OCI-LY1 (cell line): ENCODE results near the gene DIDO1.

Experiments used
- H2AFZ ChIP-seq: fragments of 200-600 bp; sonication (generic), shearing (Covaris generic); 2 replicates; pipeline ENCODE4 v1.6.0; 2014; ENCODE audit warnings: antibody characterized with exemption, mild to moderate bottlenecking, low read length
- H3F3A ChIP-seq: fragments of 200-600 bp; sonication (generic), shearing (Covaris generic); 2 replicates; pipeline ENCODE4 v1.6.0; 2014; ENCODE audit warnings: mild to moderate bottlenecking, antibody characterized with exemption, low read length, moderate library complexity; ENCODE audit not compliant: insufficient read depth
- H3K27ac ChIP-seq: fragments of 200-600 bp; sonication (generic); 2 replicates; pipeline ENCODE4 v1.5.1; 2014; ENCODE audit warnings: low read length, mixed run types, mild to moderate bottlenecking, low read depth; ENCODE audit not compliant: poor library complexity, severe bottlenecking
- H3K27me3 ChIP-seq: fragments of 200-600 bp; sonication (generic); 2 replicates; pipeline ENCODE4 v1.6.0; 2014; ENCODE audit warnings: antibody characterized with exemption, mild to moderate bottlenecking, low read length, moderate library complexity; ENCODE audit not compliant: insufficient read depth
- H3K36me3 ChIP-seq: fragments of 200-600 bp; sonication (generic); 2 replicates; pipeline ENCODE4 v1.6.1; 2014; ENCODE audit warnings: mild to moderate bottlenecking, antibody characterized with exemption, low read length, moderate library complexity, mixed read lengths; ENCODE audit not compliant: insufficient read depth
- H3K4me1 ChIP-seq: fragments of 200-600 bp; sonication (generic); 2 replicates; pipeline ENCODE4 v1.5.1; 2014; ENCODE audit warnings: mild to moderate bottlenecking, low read length, moderate library complexity; ENCODE audit not compliant: insufficient read depth, severe bottlenecking
- H3K4me2 ChIP-seq: fragments of 200-600 bp; sonication (generic), shearing (Covaris generic); 2 replicates; pipeline ENCODE4 v1.6.1; 2014; ENCODE audit warnings: low read length
- H3K4me3 ChIP-seq: fragments of 200-600 bp; sonication (generic); 2 replicates; pipeline ENCODE4 v1.5.1; 2014; ENCODE audit warnings: low read length, low read depth, mild to moderate bottlenecking, mixed read lengths; ENCODE audit not compliant: poor library complexity, severe bottlenecking
- H3K79me2 ChIP-seq: fragments of 200-600 bp; shearing (Covaris generic); 2 replicates; pipeline ENCODE4 v1.6.1; 2016; ENCODE audit warnings: mixed run types, low read length, mixed read lengths; ENCODE audit not compliant: insufficient read depth
- H3K9ac ChIP-seq: fragments of 200-600 bp; sonication (generic), shearing (Covaris generic); 2 replicates; pipeline ENCODE4 v1.6.1; 2014; ENCODE audit warnings: mild to moderate bottlenecking, low read length, mixed read lengths
- H3K9me2 ChIP-seq: fragments of 200-600 bp; sonication (generic), shearing (Covaris generic); 2 replicates; pipeline ENCODE4 v1.6.1; 2014; ENCODE audit warnings: low read depth, mild to moderate bottlenecking, low read length, mixed read lengths
- H3K9me3 ChIP-seq: fragments of 200-600 bp; shearing (Covaris generic); 2 replicates; pipeline ENCODE4 v1.6.1; 2014; ENCODE audit warnings: low read length, mixed read lengths
- H4K20me1 ChIP-seq: fragments of 200-600 bp; sonication (generic), shearing (Covaris generic); 2 replicates; pipeline ENCODE4 v1.6.0; 2016; ENCODE audit warnings: mild to moderate bottlenecking, low read length; ENCODE audit not compliant: insufficient read depth
- EZH2 ChIP-seq: fragments of 200-600 bp; sonication (generic), shearing (Covaris generic); IDR thresholded peaks from 2 replicates; pipeline ENCODE4 v1.8.0; 2017; ENCODE audit warnings: borderline replicate concordance, mixed run types, mild to moderate bottlenecking, antibody characterized with exemption, low read length, moderate library complexity, mixed read lengths
- TF ChIP-seq, protein P1 (sequence below): fragments of 200-600 bp; sonication (generic), shearing (Covaris generic); IDR thresholded peaks from 2 replicates; pipeline ENCODE4 v1.5.1; 2017; ENCODE audit warnings: mild to moderate bottlenecking, antibody characterized with exemption, low read length, moderate library complexity, mixed read lengths

The DIDO1 gene

DNA sequence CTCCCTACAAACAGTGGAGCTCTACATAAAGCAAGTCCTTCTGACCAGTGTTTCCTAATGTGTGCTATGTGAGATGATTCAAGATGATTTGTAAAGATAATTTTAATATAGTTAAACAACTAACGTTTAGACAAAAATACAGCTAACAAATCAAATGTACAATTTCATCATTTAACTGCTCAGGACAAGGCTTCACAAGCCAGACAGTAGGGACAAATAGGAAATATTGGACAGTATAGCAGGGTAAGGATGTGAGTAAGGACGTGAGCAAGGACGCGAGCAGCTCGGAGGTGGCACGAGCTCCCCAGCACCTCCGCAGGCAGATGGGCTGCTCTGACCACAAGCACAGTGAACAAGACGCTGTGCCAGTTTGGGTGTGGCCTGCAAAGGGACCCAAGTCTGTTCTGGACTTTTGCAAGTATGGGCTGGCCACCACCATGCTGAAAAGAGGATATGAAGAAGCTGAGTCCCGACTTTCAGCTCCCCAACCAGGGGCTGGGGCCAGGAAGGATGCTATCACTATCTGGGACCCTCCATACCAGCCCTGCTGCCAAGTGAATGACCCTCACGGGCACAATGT lies 14.5 kb downstream of the DIDO1 start:
- H3K27ac ChIP-seq: no peak overlapping the region
- H3K9ac ChIP-seq: no peak overlapping the region
- TF ChIP-seq EZH2: no peak
- TF ChIP-seq, protein P1, sequence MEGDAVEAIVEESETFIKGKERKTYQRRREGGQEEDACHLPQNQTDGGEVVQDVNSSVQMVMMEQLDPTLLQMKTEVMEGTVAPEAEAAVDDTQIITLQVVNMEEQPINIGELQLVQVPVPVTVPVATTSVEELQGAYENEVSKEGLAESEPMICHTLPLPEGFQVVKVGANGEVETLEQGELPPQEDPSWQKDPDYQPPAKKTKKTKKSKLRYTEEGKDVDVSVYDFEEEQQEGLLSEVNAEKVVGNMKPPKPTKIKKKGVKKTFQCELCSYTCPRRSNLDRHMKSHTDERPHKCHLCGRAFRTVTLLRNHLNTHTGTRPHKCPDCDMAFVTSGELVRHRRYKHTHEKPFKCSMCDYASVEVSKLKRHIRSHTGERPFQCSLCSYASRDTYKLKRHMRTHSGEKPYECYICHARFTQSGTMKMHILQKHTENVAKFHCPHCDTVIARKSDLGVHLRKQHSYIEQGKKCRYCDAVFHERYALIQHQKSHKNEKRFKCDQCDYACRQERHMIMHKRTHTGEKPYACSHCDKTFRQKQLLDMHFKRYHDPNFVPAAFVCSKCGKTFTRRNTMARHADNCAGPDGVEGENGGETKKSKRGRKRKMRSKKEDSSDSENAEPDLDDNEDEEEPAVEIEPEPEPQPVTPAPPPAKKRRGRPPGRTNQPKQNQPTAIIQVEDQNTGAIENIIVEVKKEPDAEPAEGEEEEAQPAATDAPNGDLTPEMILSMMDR: no peak

DNA sequence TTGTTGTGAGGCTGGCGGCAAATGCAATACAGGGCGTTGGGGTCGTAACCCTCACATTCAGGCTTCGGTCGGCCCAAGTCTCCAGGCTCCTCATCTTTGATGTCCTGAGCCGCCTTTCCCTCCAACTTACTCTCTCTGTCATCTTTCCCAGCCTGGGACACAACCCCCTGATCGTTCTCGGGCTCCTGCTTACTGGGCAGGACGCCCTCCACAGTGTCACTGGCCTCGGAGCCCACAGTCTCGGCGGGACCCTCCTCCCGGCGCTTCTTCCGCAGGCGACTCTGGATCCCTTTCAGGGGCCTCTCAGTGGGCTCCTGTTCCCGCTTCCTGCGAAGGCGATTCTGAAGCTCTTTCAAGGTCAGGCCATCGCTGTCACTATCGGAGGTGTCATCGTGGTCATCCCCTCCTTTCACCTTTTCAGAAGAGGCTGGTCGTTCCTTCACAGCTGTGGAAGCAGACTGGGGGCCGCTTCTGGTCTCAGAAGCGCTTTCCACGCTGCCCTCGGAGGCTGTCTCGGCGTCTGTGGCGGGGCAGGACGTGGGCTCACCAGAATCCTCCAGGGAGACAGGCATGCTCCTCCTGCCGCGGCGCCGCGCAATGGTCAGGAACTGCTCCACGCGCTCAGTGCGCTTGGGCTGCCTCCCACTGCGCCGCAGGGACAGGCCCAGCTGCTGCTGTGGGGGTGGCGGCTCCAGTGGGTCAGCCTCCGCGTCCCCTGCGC lies 15.4 kb downstream of the DIDO1 start:
- Histone ChIP-seq H3K9me3 (no peaks in the 10 kb centered on the region), H3K36me3 (peaks cover 79% of the 10 kb centered on the region), H3K4me3 (no peak overlapping the region), H3K27ac (no peak overlapping the region), H3K9ac (no peak overlapping the region), H3K79me2 (peaks cover 31% of the 10 kb centered on the region), H3F3A (no peaks in the 10 kb centered on the region), H4K20me1 (peaks cover 5% of the 10 kb centered on the region; the same call in 1 of the 2 replicates), H2AFZ (no peak overlapping the region), H3K27me3 (no peaks in the 10 kb centered on the region), H3K9me2 (no peaks in the 10 kb centered on the region), H3K4me1 (peaks cover 12% of the 10 kb centered on the region), H3K4me2 (no peak overlapping the region)
- TF ChIP-seq EZH2: no peak
- TF ChIP-seq, protein P1: no peak

More for the DNA sequence above, 14.5 kb downstream of the DIDO1 start:
- Histone ChIP-seq H3K4me1 (peaks cover 17% of the 10 kb centered on the region), H3K9me3 (no peaks in the 10 kb centered on the region), H3K27me3 (no peaks in the 10 kb centered on the region), H3F3A (no peaks in the 10 kb centered on the region), H3K4me2 (no peak overlapping the region), H4K20me1 (peaks cover 5% of the 10 kb centered on the region; the same call in 1 of the 2 replicates), H2AFZ (no peak overlapping the region), H3K36me3 (peaks cover 70% of the 10 kb centered on the region), H3K79me2 (peaks cover 39% of the 10 kb centered on the region), H3K4me3 (no peak overlapping the region), H3K9me2 (no peaks in the 10 kb centered on the region)

DNA sequence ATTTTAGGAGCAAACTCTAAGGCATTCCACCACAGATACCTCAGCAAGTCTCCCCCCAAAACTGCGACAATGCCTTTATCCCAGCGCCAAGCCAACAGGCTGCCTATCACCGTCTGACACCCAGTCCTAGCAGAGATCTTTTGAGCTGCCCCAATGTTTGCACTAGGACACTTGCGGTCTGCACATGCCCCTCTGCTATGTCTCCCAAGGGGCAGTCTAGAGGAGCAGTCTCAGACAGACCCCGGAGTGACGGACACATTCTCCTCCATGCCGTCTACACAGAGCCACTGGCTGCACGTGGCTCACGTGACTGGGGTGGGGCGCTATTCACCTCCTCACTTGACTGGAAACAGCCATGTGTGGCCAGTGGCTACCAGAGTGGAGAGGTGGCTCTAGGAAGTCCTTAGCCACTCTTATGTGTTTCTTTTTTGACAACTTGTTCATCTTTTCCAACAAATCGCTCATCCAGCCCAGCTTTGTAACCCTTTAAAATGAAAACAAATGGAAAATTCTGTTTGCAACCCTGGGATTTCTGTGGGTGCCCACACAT lies 16.0 kb downstream of the DIDO1 start:
- H4K20me1 ChIP-seq: peaks cover 1% of the 10 kb centered on the region; the same call in 1 of the 2 replicates
- no peaks in the 10 kb centered on the region for H3K27me3 ChIP-seq
- H3K9me2 ChIP-seq: no peaks in the 10 kb centered on the region
- H3K79me2 ChIP-seq: peaks cover 24% of the 10 kb centered on the region
- H3K4me3 ChIP-seq: no peak overlapping the region
- H3K27ac ChIP-seq: no peak overlapping the region
- no peak overlapping the region for H2AFZ ChIP-seq
- peaks cover 85% of the 10 kb centered on the region for H3K36me3 ChIP-seq
- H3K9me3 ChIP-seq: no peaks in the 10 kb centered on the region
- H3K4me2 ChIP-seq: no peak overlapping the region
- H3K9ac ChIP-seq: no peak overlapping the region
- H3K4me1 ChIP-seq: peaks cover 5% of the 10 kb centered on the region
- H3F3A ChIP-seq: no peaks in the 10 kb centered on the region
- TF ChIP-seq EZH2: no peak
- TF ChIP-seq, protein P1: no peak
